ENCODE data around the gene PKP4. TPM values are rescaled to one million over a fixed set of nuclear protein-coding genes. Genes with fewer than 3 reads are reported as not detected.

The PKP4 gene
- total and polyA plus RNA-seq, 2 experiments from 2014 or later: 35.7 to 92.3 TPM

DNA sequence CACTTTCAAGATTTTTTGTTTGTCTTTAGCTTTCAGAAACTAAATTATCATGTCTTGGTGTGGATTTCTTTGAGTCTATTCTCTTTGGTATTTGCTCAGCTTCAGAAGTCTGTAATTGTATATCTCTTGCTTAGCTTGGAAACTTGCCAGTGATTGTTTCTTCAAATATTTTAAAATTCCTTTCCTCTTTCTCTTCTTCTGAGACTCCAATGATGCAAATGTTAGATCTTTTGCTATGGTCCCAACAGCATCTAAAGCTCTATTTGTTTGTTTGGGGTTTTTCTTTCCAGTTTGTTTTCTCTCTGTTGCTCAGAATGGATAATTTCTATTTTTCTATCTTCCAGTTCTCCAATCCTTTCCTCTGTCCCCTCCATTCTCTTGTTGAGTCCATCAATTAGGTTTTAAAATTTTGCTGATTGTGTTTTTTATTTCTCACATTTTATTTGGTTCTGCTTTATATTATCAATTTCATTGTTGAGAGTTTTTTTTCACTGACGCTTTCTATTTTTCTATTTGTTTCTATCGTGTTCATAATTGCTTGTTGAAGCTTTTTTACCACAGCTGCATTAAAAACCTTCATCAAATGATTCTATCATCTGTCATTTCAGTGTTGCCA, 256.9 kb downstream of the PKP4 start:
- no peaks in the 10 kb centered on the region for H4K20me1 ChIP-seq (replicated peaks; ENCODE audit: insufficient read depth)
- peaks cover 13% of the 10 kb centered on the region; the same call in 2 of the 3 replicates for H3K4me1 Mint-ChIP-seq
- no peaks in the 10 kb centered on the region for H3K36me3 Mint-ChIP-seq (ENCODE audit: low read depth)
- ATAC-seq (no peak), DNase-seq (ENCODE audit: low spot score) (no peak)
- TF ChIP-seq, protein P1, sequence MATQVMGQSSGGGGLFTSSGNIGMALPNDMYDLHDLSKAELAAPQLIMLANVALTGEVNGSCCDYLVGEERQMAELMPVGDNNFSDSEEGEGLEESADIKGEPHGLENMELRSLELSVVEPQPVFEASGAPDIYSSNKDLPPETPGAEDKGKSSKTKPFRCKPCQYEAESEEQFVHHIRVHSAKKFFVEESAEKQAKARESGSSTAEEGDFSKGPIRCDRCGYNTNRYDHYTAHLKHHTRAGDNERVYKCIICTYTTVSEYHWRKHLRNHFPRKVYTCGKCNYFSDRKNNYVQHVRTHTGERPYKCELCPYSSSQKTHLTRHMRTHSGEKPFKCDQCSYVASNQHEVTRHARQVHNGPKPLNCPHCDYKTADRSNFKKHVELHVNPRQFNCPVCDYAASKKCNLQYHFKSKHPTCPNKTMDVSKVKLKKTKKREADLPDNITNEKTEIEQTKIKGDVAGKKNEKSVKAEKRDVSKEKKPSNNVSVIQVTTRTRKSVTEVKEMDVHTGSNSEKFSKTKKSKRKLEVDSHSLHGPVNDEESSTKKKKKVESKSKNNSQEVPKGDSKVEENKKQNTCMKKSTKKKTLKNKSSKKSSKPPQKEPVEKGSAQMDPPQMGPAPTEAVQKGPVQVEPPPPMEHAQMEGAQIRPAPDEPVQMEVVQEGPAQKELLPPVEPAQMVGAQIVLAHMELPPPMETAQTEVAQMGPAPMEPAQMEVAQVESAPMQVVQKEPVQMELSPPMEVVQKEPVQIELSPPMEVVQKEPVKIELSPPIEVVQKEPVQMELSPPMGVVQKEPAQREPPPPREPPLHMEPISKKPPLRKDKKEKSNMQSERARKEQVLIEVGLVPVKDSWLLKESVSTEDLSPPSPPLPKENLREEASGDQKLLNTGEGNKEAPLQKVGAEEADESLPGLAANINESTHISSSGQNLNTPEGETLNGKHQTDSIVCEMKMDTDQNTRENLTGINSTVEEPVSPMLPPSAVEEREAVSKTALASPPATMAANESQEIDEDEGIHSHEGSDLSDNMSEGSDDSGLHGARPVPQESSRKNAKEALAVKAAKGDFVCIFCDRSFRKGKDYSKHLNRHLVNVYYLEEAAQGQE (IDR thresholded peaks at IDR 0.05; ENCODE audit: unreplicated experiment): no peak
- TF ChIP-seq ZNF331 (CRISPR knock-in tag; IDR thresholded peaks at IDR 0.05; ENCODE audit: low read depth): no peak
- no peak for TF ChIP-seq NANOG (IDR thresholded peaks at IDR 0.05; ENCODE audit: borderline replicate concordance)
- TF ChIP-seq, protein P2, sequence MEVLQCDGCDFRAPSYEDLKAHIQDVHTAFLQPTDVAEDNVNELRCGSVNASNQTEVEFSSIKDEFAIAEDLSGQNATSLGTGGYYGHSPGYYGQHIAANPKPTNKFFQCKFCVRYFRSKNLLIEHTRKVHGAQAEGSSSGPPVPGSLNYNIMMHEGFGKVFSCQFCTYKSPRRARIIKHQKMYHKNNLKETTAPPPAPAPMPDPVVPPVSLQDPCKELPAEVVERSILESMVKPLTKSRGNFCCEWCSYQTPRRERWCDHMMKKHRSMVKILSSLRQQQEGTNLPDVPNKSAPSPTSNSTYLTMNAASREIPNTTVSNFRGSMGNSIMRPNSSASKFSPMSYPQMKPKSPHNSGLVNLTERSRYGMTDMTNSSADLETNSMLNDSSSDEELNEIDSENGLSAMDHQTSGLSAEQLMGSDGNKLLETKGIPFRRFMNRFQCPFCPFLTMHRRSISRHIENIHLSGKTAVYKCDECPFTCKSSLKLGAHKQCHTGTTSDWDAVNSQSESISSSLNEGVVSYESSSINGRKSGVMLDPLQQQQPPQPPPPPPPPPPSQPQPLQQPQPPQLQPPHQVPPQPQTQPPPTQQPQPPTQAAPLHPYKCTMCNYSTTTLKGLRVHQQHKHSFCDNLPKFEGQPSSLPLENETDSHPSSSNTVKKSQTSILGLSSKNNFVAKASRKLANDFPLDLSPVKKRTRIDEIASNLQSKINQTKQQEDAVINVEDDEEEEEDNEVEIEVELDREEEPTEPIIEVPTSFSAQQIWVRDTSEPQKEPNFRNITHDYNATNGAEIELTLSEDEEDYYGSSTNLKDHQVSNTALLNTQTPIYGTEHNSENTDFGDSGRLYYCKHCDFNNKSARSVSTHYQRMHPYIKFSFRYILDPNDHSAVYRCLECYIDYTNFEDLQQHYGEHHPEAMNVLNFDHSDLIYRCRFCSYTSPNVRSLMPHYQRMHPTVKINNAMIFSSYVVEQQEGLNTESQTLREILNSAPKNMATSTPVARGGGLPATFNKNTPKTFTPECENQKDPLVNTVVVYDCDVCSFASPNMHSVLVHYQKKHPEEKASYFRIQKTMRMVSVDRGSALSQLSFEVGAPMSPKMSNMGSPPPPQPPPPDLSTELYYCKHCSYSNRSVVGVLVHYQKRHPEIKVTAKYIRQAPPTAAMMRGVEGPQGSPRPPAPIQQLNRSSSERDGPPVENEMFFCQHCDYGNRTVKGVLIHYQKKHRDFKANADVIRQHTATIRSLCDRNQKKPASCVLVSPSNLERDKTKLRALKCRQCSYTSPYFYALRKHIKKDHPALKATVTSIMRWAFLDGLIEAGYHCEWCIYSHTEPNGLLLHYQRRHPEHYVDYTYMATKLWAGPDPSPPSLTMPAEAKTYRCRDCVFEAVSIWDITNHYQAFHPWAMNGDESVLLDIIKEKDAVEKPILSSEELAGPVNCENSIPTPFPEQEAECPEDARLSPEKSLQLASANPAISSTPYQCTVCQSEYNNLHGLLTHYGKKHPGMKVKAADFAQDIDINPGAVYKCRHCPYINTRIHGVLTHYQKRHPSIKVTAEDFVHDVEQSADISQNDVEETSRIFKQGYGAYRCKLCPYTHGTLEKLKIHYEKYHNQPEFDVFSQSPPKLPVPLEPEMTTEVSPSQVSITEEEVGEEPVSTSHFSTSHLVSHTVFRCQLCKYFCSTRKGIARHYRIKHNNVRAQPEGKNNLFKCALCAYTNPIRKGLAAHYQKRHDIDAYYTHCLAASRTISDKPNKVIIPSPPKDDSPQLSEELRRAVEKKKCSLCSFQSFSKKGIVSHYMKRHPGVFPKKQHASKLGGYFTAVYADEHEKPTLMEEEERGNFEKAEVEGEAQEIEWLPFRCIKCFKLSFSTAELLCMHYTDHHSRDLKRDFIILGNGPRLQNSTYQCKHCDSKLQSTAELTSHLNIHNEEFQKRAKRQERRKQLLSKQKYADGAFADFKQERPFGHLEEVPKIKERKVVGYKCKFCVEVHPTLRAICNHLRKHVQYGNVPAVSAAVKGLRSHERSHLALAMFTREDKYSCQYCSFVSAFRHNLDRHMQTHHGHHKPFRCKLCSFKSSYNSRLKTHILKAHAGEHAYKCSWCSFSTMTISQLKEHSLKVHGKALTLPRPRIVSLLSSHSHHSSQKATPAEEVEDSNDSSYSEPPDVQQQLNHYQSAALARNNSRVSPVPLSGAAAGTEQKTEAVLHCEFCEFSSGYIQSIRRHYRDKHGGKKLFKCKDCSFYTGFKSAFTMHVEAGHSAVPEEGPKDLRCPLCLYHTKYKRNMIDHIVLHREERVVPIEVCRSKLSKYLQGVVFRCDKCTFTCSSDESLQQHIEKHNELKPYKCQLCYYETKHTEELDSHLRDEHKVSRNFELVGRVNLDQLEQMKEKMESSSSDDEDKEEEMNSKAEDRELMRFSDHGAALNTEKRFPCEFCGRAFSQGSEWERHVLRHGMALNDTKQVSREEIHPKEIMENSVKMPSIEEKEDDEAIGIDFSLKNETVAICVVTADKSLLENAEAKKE (CRISPR knock-in tag; IDR thresholded peaks at IDR 0.05): no peak
- TF ChIP-seq, protein P3, sequence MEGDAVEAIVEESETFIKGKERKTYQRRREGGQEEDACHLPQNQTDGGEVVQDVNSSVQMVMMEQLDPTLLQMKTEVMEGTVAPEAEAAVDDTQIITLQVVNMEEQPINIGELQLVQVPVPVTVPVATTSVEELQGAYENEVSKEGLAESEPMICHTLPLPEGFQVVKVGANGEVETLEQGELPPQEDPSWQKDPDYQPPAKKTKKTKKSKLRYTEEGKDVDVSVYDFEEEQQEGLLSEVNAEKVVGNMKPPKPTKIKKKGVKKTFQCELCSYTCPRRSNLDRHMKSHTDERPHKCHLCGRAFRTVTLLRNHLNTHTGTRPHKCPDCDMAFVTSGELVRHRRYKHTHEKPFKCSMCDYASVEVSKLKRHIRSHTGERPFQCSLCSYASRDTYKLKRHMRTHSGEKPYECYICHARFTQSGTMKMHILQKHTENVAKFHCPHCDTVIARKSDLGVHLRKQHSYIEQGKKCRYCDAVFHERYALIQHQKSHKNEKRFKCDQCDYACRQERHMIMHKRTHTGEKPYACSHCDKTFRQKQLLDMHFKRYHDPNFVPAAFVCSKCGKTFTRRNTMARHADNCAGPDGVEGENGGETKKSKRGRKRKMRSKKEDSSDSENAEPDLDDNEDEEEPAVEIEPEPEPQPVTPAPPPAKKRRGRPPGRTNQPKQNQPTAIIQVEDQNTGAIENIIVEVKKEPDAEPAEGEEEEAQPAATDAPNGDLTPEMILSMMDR (conservative IDR thresholded peaks at IDR 0.05; ENCODE audit: low read depth in 2 of 2): no peak
- no peak for TF ChIP-seq CREB1 (CRISPR knock-in tag; IDR thresholded peaks at IDR 0.05; ENCODE audit: low read depth)
- no peak for TF ChIP-seq JUNB (IDR thresholded peaks at IDR 0.05; ENCODE audit: unreplicated experiment)
- TF ChIP-seq, protein P4, sequence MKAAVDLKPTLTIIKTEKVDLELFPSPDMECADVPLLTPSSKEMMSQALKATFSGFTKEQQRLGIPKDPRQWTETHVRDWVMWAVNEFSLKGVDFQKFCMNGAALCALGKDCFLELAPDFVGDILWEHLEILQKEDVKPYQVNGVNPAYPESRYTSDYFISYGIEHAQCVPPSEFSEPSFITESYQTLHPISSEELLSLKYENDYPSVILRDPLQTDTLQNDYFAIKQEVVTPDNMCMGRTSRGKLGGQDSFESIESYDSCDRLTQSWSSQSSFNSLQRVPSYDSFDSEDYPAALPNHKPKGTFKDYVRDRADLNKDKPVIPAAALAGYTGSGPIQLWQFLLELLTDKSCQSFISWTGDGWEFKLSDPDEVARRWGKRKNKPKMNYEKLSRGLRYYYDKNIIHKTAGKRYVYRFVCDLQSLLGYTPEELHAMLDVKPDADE (IDR thresholded peaks at IDR 0.05): no peak
- no peak for TF ChIP-seq STAT1 (IDR thresholded peaks at IDR 0.05; ENCODE audit: unreplicated experiment)
- TF ChIP-seq EZH2 (IDR thresholded peaks at IDR 0.05; ENCODE audit: low read depth, unreplicated experiment): no peak
- no peak for TF ChIP-seq ZNF114 (CRISPR knock-in tag; IDR thresholded peaks at IDR 0.05)
- H3K27me3 ChIP-seq (ENCODE audit: insufficient read depth): no peaks in the 10 kb centered on the region
- no peak overlapping the region for H2AFZ ChIP-seq
- H3K4me2 ChIP-seq: no peak overlapping the region
- H3K4me1 ChIP-seq (ENCODE audit: insufficient read depth): no peaks in the 10 kb centered on the region
- H3K36me3 ChIP-seq (ENCODE audit: insufficient read depth): no peaks in the 10 kb centered on the region
- H3K9me2 ChIP-seq (ENCODE audit: insufficient read depth): no peaks in the 10 kb centered on the region
- H3K4me3 Mint-ChIP-seq: no peak overlapping the region
- no peak overlapping the region for H3K4me3 ChIP-seq
- no peak overlapping the region for H3K27ac Mint-ChIP-seq
- H3K9me3 Mint-ChIP-seq: peaks cover 13% of the 10 kb centered on the region; the same call in 1 of the 3 replicates
- no peak overlapping the region for H3K27ac ChIP-seq (ENCODE audit: low read depth)
- no peaks in the 10 kb centered on the region for H3K79me2 ChIP-seq (replicated peaks; ENCODE audit: insufficient read depth)
- no peaks in the 10 kb centered on the region for H3K27me3 Mint-ChIP-seq (ENCODE audit: insufficient read depth, low read depth, poor library complexity)
- H3F3A ChIP-seq (replicated peaks; ENCODE audit: low read depth): no peaks in the 10 kb centered on the region
